NCI-H1436 treated with DMSO at 0.1 percent for 48 hours (cell line): Measurements from ENCODE around the gene TAS1R1.

Source experiments
- DNase-seq: peaks from one replicate; lab custom pipeline; 2025; lab: John Stamatoyannopoulos, UW

Gene TAS1R1

GRCh38 chr1:6574025-6574620 lies 19.0 kb downstream of the TAS1R1 start:
- no peak for DNase-seq

GRCh38 chr1:6574818-6575217 lies 19.7 kb downstream of the TAS1R1 start:
- no peak for DNase-seq

- no peak for DNase-seq
These were observed 22.9 kb downstream of the TAS1R1 start for GRCh38 chr1:6577831-6578525.

- no peak for DNase-seq
These were observed 23.7 kb downstream of the TAS1R1 start for GRCh38 chr1:6578624-6579373.

- peak; percentile 92 for DNase-seq
These were observed 24.4 kb downstream of the TAS1R1 start, which contains the start of gene ZBTB48 for GRCh38 chr1:6579374-6580118. Gene ZBTB48, plus strand, starts transcription at chr1:6579994. Its CDS starts 616 bp downstream, at chr1:6580610.

- DNase-seq = no peak
These were observed 25.0 kb downstream of the TAS1R1 start for GRCh38 chr1:6580119-6580592.

- DNase-seq = no peak
These were observed 25.7 kb downstream of the TAS1R1 start for GRCh38 chr1:6580593-6581409.

GRCh38 chr1:6581561-6582305 lies 26.6 kb downstream of the TAS1R1 start:
- DNase-seq = no peak

GRCh38 chr1:6582370-6582769 lies 27.3 kb downstream of the TAS1R1 start:
- no peak for DNase-seq

GRCh38 chr1:6584126-6585080 lies 29.3 kb downstream of the TAS1R1 start:
- no peak for DNase-seq

- DNase-seq = no peak
These were observed 30.1 kb downstream of the TAS1R1 start for GRCh38 chr1:6585081-6585722.

- no peak for DNase-seq
These were observed 30.7 kb downstream of the TAS1R1 start for GRCh38 chr1:6585841-6586240.

- no peak for DNase-seq
These were observed 31.3 kb downstream of the TAS1R1 start for GRCh38 chr1:6586404-6586816.

GRCh38 chr1:6587261-6588005 lies 32.3 kb downstream of the TAS1R1 start:
- DNase-seq = no peak

GRCh38 chr1:6588128-6588892 lies 33.2 kb downstream of the TAS1R1 start:
- no peak for DNase-seq

GRCh38 chr1:6588893-6589520 lies 33.9 kb downstream of the TAS1R1 start:
- DNase-seq = no peak

GRCh38 chr1:6590046-6590445 lies 34.9 kb downstream of the TAS1R1 start:
- no peak for DNase-seq
